ENCODE measurements around the gene SPINT2. TPM values are rescaled to one million over a fixed set of nuclear protein-coding genes. Genes with fewer than 3 reads are reported as not detected.
A peak's percentile ranks its signal among the peaks of the same experiment; 100 is the strongest.
"Not testable (repeated sequence)": the region's sequence is repeated elsewhere in the genome, so short reads cannot be mapped to it uniquely, and the experiment has no call there.

SPINT2 gene
- total RNA-seq, 2 experiments from 2014 or later: 28.2 to 31.7 TPM

DNA sequence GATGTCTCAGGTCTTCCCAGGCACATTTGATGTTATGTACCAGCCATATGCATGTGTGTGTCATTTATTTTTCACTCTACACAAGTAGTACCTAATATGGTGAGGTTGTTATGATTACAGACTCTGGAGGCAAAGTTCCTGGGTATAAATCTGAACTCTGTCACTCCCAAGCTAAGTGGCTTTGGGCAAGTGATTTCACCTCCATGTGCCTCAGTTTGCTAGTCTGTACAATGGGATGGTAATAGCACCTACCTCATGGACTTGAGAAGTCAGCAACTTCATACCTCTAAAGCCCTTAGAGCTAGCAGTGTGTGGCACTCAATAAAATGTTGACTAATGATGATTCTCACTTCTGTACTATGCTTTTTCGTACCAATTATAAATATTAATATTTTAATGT is 67.4 kb downstream of the SPINT2 start:
- Mint-ChIP-seq H3K36me3 (peaks cover 9% of the 10 kb centered on the region), H3K27ac (no peak overlapping the region), H3K4me1 (peaks cover 3% of the 10 kb centered on the region), H3K4me3 (no peak overlapping the region), H3K9me3 (no peaks in the 10 kb centered on the region), H3K27me3 (no peaks in the 10 kb centered on the region)
- no peak for DNase-seq

DNA sequence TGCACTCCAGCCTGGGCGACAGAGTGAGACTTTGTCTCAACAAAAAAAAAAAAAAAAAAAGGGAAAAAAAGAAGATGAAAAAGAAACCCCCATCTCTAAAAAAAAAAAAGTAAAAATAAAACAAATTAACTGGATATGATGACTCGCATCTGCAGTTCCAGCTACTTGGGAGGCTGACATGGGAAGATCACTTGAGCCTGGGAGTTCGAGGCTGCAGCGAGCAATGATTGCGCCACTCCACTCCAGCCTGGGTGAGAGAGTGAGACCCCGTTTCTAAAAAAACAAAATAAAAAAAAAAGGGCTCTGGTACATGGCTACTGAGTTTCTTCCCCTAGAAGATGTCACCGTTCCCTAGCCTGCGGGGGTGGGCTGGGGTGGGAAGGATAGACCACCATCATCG is 68.9 kb downstream of the SPINT2 start:
- H3K27me3 Mint-ChIP-seq: no peaks in the 10 kb centered on the region
- H3K36me3 Mint-ChIP-seq: peaks cover 5% of the 10 kb centered on the region
- DNase-seq: no peak
- H3K4me1 Mint-ChIP-seq: peaks cover 6% of the 10 kb centered on the region
- no peak overlapping the region for H3K4me3 Mint-ChIP-seq
- H3K27ac Mint-ChIP-seq: no peak overlapping the region
- H3K9me3 Mint-ChIP-seq: no peaks in the 10 kb centered on the region

DNA sequence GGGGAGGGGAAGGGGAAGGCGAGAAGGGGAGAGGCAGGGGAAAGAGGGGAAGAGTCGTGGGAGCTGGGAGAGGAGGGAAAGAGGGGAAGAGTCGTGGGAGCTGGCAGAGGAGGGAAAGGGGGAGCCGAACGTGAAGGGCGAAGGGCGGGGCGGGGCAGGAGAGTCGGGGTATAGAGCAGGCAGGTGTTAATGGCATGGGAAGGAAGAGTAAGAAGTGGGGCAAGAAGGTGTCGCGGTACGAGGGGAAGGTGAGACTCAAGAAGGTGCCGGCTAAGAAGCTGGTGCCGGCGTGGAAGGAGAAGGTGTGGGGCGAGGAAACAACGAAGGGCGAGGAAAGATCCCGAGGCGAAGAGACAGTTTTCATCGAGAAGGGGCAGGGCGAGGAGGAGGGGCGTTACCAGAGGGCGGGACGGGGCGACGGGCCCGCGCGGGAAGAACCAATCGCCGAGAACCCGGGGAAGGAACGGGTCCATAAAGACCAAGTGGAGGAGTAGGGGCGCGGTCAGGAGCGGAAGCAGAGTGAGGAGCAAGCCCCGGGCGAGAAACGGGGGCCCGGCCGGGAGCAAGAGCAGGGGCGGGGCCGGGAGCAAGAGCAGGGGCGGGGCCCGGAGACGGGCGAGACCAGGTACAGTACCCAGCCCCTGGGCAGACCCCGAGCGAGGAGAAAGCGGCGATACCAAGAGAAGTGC is 71.7 kb downstream of the SPINT2 start:
- Mint-ChIP-seq H3K27ac (peak overlapping the region; percentile 99), H3K9me3 (no peaks in the 10 kb centered on the region), H3K4me1 (peaks cover 9% of the 10 kb centered on the region), H3K4me3 (peak overlapping the region; percentile 97), H3K27me3 (no peaks in the 10 kb centered on the region), H3K36me3 (no peaks in the 10 kb centered on the region)
- DNase-seq: peak; percentile 96

DNA sequence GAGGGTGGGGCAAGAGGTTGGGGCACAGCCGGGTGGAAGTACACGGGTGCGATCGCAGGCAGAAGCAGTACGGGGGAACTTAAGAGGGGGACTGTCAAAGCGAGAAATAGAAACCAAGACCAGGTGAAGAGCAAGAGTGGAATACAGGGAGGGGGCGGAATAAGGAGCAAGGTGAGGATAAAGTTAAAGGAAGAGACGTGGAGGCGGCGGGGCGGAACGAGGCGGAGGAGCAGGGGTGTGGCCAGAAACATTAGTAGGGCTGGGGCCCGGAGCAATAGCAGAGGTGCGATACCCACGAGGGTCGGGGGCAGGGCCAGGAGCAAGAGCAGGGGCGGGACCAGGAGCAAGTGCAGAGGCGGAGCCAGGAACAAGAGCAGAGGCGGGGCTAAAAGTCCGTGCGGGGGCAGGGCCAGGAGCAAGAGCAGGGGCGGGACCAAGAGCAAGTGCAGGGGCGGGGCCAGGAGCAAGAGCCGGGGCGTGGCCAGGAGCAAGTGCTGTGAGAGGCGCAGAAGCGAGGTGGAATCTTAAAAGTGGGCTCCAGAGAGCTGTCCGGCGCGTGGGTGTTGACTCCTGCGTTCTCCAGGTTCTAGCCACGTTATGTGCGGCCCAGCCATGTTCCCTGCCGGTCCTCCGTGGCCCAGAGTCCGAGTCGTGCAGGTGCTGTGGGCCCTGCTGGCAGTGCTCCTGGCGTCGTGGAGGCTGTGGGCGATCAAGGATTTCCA is 72.4 kb downstream of the SPINT2 start:
- no peaks in the 10 kb centered on the region for H3K36me3 Mint-ChIP-seq
- no peaks in the 10 kb centered on the region for H3K9me3 Mint-ChIP-seq
- peak; percentile 95 for DNase-seq
- peak overlapping the region; percentile 99 for H3K27ac Mint-ChIP-seq
- H3K4me3 Mint-ChIP-seq: peak overlapping the region; percentile 97
- H3K4me1 Mint-ChIP-seq: peaks cover 9% of the 10 kb centered on the region
- no peaks in the 10 kb centered on the region for H3K27me3 Mint-ChIP-seq

DNA sequence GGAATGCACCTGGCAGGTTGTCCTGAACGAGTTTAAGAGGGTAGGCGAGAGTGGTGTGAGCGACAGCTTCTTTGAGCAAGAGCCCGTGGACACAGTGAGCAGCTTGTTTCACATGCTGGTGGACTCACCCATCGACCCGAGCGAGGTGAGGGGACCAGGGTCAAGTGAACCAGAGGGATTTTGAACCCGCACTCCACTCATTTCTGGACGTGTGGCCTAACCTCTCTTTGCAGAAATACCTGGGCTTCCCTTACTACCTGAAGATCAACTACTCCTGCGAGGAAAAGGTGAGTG is 72.9 kb downstream of the SPINT2 start:
- Mint-ChIP-seq H3K27ac (peak overlapping the region; percentile 99), H3K36me3 (no peaks in the 10 kb centered on the region)
- no peak for DNase-seq

DNA sequence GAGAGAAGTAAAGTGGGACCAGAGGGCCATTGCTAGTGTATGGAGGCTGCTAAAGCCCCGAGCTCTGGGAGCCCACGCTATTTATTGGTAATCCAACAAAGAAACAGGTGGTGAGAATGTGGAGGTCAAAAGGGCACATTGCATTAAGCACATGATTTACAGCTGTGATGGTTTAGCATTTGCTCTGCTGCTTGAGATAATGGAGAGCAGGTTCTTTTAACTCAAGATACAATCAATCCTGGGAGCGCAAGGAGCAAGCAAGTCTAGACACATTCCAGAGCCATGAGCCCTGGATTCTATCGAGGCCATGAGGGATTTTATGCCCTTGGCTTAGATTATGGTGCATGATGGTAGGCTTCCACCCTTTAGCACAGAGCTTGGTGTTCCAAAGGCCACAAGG is 74.6 kb downstream of the SPINT2 start:
- H3K27ac Mint-ChIP-seq, DNase-seq, H3K27me3 Mint-ChIP-seq, H3K4me1 Mint-ChIP-seq, H3K36me3 Mint-ChIP-seq, H3K4me3 Mint-ChIP-seq, H3K9me3 Mint-ChIP-seq: not testable (repeated sequence)

More for the DNA sequence above, 72.9 kb downstream of the SPINT2 start:
- H3K4me3 Mint-ChIP-seq: peak overlapping the region; percentile 97
- no peaks in the 10 kb centered on the region for H3K27me3 Mint-ChIP-seq
- H3K4me1 Mint-ChIP-seq: peaks cover 9% of the 10 kb centered on the region
- H3K9me3 Mint-ChIP-seq: no peaks in the 10 kb centered on the region

DNA sequence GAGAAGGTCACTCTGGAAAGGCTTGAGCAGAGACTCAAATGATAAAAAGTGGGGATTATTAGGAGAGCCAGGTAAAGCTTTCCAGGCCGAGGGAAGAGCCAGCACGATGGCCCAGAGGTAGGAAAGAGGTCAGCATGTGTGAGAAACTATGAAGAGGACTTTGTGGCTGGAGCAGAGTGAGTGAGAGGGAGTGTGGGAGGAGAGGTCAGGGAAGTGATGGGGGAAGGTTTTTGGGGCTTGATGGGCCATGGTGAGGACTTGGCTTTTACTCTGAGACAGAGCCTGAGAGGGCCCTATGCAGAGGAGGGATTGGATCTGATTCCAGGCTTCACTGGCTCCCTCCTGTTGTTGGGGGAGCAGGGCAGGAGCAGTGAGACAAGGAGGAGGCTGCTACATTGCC is 76.6 kb downstream of the SPINT2 start:
- H3K4me1 Mint-ChIP-seq: peaks cover 9% of the 10 kb centered on the region
- DNase-seq: no peak
- no peak overlapping the region for H3K27ac Mint-ChIP-seq
- no peaks in the 10 kb centered on the region for H3K36me3 Mint-ChIP-seq
- H3K27me3 Mint-ChIP-seq: no peaks in the 10 kb centered on the region
- H3K4me3 Mint-ChIP-seq: no peak overlapping the region
- H3K9me3 Mint-ChIP-seq: no peaks in the 10 kb centered on the region

Other genes starting within 250 kb of the SPINT2 start
- under 1 TPM; 0.41 to 0.50 TPM for gene DPF1, start 40.4 kb upstream of the SPINT2 start, total RNA-seq
- gene PPP1R14A, start 8.2 kb upstream of the SPINT2 start, total RNA-seq: not detected
- gene C19orf33, start 39.7 kb downstream of the SPINT2 start, total RNA-seq: not detected
- gene YIF1B, start 51.4 kb downstream of the SPINT2 start, total RNA-seq: 10 to 100 TPM; 57.3 to 63.0 TPM
- 1 to 10 TPM; 6.6 to 6.9 TPM for gene KCNK6, start 55.3 kb downstream of the SPINT2 start, total RNA-seq
- 1 to 10 TPM; 1.9 to 2.1 TPM for gene CATSPERG, start 71.3 kb downstream of the SPINT2 start, total RNA-seq
- 100 to 1,000 TPM; 193 to 199 TPM for gene PSMD8, start 110.0 kb downstream of the SPINT2 start, total RNA-seq
- gene GGN, start 123.5 kb downstream of the SPINT2 start, total RNA-seq: under 1 TPM in 1 of 2 experiments, not detected in 1; 0.14 TPM
- under 1 TPM; 0.45 to 0.74 TPM for gene SPRED3, start 124.1 kb downstream of the SPINT2 start, total RNA-seq
- 1 to 10 TPM; 8.1 to 9.3 TPM for gene FAM98C, start 138.5 kb downstream of the SPINT2 start, total RNA-seq
- under 1 TPM; 0.22 to 0.23 TPM for gene RASGRP4, start 161.6 kb downstream of the SPINT2 start, total RNA-seq
- gene RYR1, start 169.1 kb downstream of the SPINT2 start, total RNA-seq: under 1 TPM; 0.19 to 0.28 TPM